K562 (cell line): ENCODE results near the gene F11R. TPM values are rescaled to one million over a fixed set of nuclear protein-coding genes. Genes with fewer than 3 reads are reported as not detected.
A peak's percentile ranks its signal among the peaks of the same experiment; 100 is the strongest.

Experiments used
- BRF1 ChIP-seq: IDR thresholded peaks from 3 replicates; pipeline ENCODE4 v1.6.1; 2011; ENCODE audit warnings: borderline replicate concordance, mild to moderate bottlenecking; ENCODE audit not compliant: insufficient read length; ENCODE audit errors: extremely low read depth
- ERF ChIP-seq: fragments of 450-650 bp; formaldehyde crosslinking; IDR thresholded peaks from 2 replicates; pipeline ENCODE4 v1.4.0; 2020; ENCODE audit warnings: mild to moderate bottlenecking, mixed read lengths
- EWSR1 ChIP-seq: fragments of 450-650 bp; IDR thresholded peaks from 2 replicates; pipeline ENCODE4 v1.6.1; 2018; ENCODE audit warnings: borderline replicate concordance, mild to moderate bottlenecking, low read depth, moderate library complexity; ENCODE audit not compliant: partially characterized antibody
- MBD2 ChIP-seq: sonication (generic); IDR thresholded peaks from 2 replicates; pipeline ENCODE4 v1.6.1; 2016; ENCODE audit warnings: low read depth, borderline replicate concordance
- NCOA2 ChIP-seq, 2 experiments: fragments of 450-650 bp; IDR thresholded peaks; 2 replicates each; pipeline ENCODE4 v1.6.1; 2018; ENCODE audit warnings: mild to moderate bottlenecking in 2 of 2, moderate library complexity in 1 of 2; ENCODE audit not compliant: partially characterized antibody in 2 of 2
- NR4A1 ChIP-seq, 2 experiments: fragments of 250-450 bp in 1 of 2; fragments of 450-650 bp in 1 of 2; sonication (Bioruptor Pico) in 1 of 2; IDR thresholded peaks; 2 replicates each; pipeline versions ENCODE4 v1.4.0 to v1.6.1; 2016 to 2020; ENCODE audit warnings: mild to moderate bottlenecking in 2 of 2, missing compliant biosample characterization in 1 of 2, missing genetic modification characterization in 1 of 2, moderate library complexity in 1 of 2
- PURB ChIP-seq: sonication (generic); formaldehyde crosslinking; IDR thresholded peaks from 2 replicates; pipeline ENCODE4 v1.9.0; 2021; ENCODE audit warnings: low read depth, mild to moderate bottlenecking, missing genetic modification reagents
- RFX7 ChIP-seq: fragments of 250-450 bp; sonication (Bioruptor Pico); IDR thresholded peaks from 2 replicates; pipeline ENCODE4 v1.5.1; 2021; ENCODE audit warnings: mild to moderate bottlenecking
- SMAD1 ChIP-seq: fragments of 150-350 bp; IDR thresholded peaks from 2 replicates; pipeline ENCODE4 v1.6.1; 2014; ENCODE audit warnings: low read length, low read depth; ENCODE audit not compliant: partially characterized antibody
- TAL1 ChIP-seq: fragments of 450-650 bp; IDR thresholded peaks from 2 replicates; pipeline ENCODE4 v1.6.1; 2016; ENCODE audit warnings: mild to moderate bottlenecking
- TFAM ChIP-seq: fragments of 250-450 bp; sonication (Bioruptor Pico); conservative IDR thresholded peaks from 2 replicates; pipeline ENCODE4 v1.5.0; 2021; ENCODE audit warnings: mild to moderate bottlenecking, moderate library complexity
- ZBTB8A ChIP-seq: fragments of 450-650 bp; IDR thresholded peaks from 2 replicates; pipeline ENCODE4 v1.6.1; 2018; ENCODE audit warnings: mild to moderate bottlenecking, moderate library complexity; ENCODE audit not compliant: partially characterized antibody
- ZKSCAN3 ChIP-seq: fragments of 250-450 bp; sonication (Bioruptor Pico); IDR thresholded peaks from 2 replicates; pipeline ENCODE4 v1.4.0; 2020
- ZNF197 ChIP-seq: fragments of 200-800 bp; sonication (Bioruptor generic); IDR thresholded peaks from 2 replicates; pipeline ENCODE4 v1.6.1; 2016; ENCODE audit warnings: low read depth, missing genetic modification characterization, missing compliant biosample characterization
- ZNF263 ChIP-seq: sonication (generic); formaldehyde crosslinking; IDR thresholded peaks from 2 replicates; pipeline ENCODE4 v1.8.0; 2022; ENCODE audit warnings: mild to moderate bottlenecking, missing genetic modification reagents, borderline replicate concordance
- ZNF354B ChIP-seq: fragments of 250-450 bp; sonication (Bioruptor Pico); IDR thresholded peaks from 2 replicates; pipeline ENCODE4 v1.4.0; 2020
- polyA plus RNA-seq, 8 experiments: library from polyadenylated mRNA; depleted of rRNA in 4 of 8; stranded (reverse) in 5 of 8; unstranded in 3 of 8; fragments of >200 nt; fragmentation: Nextera tagmentation in 2 of 8; fragmentation: Illumina TruSeq in 1 of 8; extraction: Ambion mirVana in 2 of 8; extraction: Trizol in 1 of 8; gene quantifications; 2 replicates each; pipeline versions ENCODE4 v1.2.1 to v1.2.3, GENCODE V29; 2011 to 2014; ENCODE audit warnings: inconsistent platforms in 1 of 8, missing spikeins in 1 of 8
- total RNA-seq, 7 experiments: library from RNA; depleted of rRNA in 6 of 7; stranded (reverse); fragments of >200 nt in 6 of 7; fragmentation: Illumina TruSeq in 2 of 7; extraction: Trizol in 2 of 7; gene quantifications; 2 replicates each; pipeline versions ENCODE4 v1.2.1 to v1.2.3, GENCODE V29; 2011 to 2021; ENCODE audit warnings: low replicate concordance in 1 of 7
- TF ChIP-seq, protein P1 (sequence below): fragments of 250-450 bp; sonication (Bioruptor Pico); IDR thresholded peaks from 2 replicates; pipeline ENCODE4 v1.8.0; 2022; ENCODE audit warnings: inconsistent platforms
- TF ChIP-seq, protein P2 (sequence below): IDR thresholded peaks from 2 replicates; pipeline ENCODE4 v1.6.1; 2011; ENCODE audit not compliant: insufficient read length; ENCODE audit errors: extremely low read depth
- TF ChIP-seq, protein P3 (sequence below): fragments of 450-650 bp; IDR thresholded peaks from one replicate; pipeline ENCODE4 v1.6.1; 2018; ENCODE audit warnings: mild to moderate bottlenecking, moderate library complexity; ENCODE audit not compliant: partially characterized antibody
- TF ChIP-seq, protein P4 (sequence below): fragments of 450-650 bp; IDR thresholded peaks from 2 replicates; pipeline ENCODE4 v1.6.1; 2016; ENCODE audit warnings: borderline replicate concordance

F11R gene
- total and polyA plus RNA-seq, 9 of the 15 experiments (the other 6 are each of a cell fraction or from before 2014, with no cell fraction given): 27.4 to 187 (median 52.5) TPM

DNA sequence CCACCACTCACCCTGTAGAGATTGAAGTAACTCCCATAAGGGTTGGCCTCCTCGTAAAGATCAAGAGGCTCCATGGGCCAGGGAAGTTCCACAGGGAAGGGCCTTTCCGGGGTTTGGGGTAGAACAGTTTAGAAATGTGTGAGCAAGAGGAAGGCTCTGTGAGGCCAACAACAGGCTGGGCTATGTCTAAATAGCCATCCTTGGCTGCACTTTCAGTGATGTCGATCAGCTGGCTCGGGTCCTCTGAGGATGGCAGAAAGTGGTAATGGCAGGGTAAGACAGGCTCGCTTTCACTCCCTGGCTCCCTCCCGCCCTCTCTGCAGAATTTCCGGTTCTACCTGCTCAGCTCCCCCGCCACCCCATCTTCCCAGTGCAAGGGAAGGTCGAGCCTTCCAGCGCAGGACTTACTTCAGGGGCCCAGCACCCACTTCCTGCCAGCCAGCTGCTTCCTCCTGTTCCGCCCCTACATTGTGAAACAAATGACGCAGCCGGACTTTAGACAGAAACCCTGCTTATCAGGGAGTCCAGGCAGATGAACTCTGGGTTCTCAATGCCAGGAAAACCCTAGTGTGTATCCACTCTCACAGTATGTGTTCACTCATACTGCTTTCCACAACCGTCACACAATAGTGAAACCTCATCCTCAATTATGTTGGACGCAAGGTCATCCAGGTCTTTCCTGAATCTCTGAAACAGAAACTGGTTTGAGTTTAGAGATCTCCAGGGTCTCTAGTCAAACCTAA is 7.3 kb downstream of the F11R start (continued):
- TF ChIP-seq, protein P1, sequence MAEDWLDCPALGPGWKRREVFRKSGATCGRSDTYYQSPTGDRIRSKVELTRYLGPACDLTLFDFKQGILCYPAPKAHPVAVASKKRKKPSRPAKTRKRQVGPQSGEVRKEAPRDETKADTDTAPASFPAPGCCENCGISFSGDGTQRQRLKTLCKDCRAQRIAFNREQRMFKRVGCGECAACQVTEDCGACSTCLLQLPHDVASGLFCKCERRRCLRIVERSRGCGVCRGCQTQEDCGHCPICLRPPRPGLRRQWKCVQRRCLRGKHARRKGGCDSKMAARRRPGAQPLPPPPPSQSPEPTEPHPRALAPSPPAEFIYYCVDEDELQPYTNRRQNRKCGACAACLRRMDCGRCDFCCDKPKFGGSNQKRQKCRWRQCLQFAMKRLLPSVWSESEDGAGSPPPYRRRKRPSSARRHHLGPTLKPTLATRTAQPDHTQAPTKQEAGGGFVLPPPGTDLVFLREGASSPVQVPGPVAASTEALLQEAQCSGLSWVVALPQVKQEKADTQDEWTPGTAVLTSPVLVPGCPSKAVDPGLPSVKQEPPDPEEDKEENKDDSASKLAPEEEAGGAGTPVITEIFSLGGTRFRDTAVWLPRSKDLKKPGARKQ (CRISPR knock-in tag): no peak
- TF ChIP-seq ZNF197 (CRISPR knock-in tag) (peak; percentile 31; the same call in 1 of the 2 replicates), NCOA2 (IDR thresholded peaks at IDR 0.05; ENCODE audit: partially characterized antibody in 2 of 2) (no peak), PURB (CRISPR knock-in tag) (no peak), ERF (peak; percentile 50; the same call in 1 of the 2 replicates), SMAD1 (no peak), RFX7 (CRISPR knock-in tag) (no peak), ZNF354B (no peak), ZKSCAN3 (no peak), MBD2 (peak; percentile 77), ZBTB8A (no peak), ZNF263 (no peak), NR4A1 (CRISPR knock-in tag; IDR thresholded peaks at IDR 0.05) (peak; percentile 74; the same call in 1 of the 2 replicates), NR4A1 (tag; IDR thresholded peaks at IDR 0.05) (no peak; the same call in 1 of the 2 replicates), TAL1 (peak; percentile 87), BRF1 (no peak), EWSR1 (no peak), TFAM (CRISPR knock-in tag) (no peak)
- TF ChIP-seq, protein P2, sequence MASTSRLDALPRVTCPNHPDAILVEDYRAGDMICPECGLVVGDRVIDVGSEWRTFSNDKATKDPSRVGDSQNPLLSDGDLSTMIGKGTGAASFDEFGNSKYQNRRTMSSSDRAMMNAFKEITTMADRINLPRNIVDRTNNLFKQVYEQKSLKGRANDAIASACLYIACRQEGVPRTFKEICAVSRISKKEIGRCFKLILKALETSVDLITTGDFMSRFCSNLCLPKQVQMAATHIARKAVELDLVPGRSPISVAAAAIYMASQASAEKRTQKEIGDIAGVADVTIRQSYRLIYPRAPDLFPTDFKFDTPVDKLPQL: no peak
- TF ChIP-seq, protein P3, sequence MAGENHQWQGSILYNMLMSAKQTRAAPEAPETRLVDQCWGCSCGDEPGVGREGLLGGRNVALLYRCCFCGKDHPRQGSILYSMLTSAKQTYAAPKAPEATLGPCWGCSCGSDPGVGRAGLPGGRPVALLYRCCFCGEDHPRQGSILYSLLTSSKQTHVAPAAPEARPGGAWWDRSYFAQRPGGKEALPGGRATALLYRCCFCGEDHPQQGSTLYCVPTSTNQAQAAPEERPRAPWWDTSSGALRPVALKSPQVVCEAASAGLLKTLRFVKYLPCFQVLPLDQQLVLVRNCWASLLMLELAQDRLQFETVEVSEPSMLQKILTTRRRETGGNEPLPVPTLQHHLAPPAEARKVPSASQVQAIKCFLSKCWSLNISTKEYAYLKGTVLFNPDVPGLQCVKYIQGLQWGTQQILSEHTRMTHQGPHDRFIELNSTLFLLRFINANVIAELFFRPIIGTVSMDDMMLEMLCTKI: no peak
- TF ChIP-seq, protein P4, sequence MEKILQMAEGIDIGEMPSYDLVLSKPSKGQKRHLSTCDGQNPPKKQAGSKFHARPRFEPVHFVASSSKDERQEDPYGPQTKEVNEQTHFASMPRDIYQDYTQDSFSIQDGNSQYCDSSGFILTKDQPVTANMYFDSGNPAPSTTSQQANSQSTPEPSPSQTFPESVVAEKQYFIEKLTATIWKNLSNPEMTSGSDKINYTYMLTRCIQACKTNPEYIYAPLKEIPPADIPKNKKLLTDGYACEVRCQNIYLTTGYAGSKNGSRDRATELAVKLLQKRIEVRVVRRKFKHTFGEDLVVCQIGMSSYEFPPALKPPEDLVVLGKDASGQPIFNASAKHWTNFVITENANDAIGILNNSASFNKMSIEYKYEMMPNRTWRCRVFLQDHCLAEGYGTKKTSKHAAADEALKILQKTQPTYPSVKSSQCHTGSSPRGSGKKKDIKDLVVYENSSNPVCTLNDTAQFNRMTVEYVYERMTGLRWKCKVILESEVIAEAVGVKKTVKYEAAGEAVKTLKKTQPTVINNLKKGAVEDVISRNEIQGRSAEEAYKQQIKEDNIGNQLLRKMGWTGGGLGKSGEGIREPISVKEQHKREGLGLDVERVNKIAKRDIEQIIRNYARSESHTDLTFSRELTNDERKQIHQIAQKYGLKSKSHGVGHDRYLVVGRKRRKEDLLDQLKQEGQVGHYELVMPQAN: no peak
